ENCODE results near the gene SLC26A6. TPM values are rescaled to one million over a fixed set of nuclear protein-coding genes. Genes with fewer than 3 reads are reported as not detected.

SLC26A6 gene
- total and polyA plus RNA-seq, 8 donors: 14.0 to 34.9 (median 16.5) TPM

DNA sequence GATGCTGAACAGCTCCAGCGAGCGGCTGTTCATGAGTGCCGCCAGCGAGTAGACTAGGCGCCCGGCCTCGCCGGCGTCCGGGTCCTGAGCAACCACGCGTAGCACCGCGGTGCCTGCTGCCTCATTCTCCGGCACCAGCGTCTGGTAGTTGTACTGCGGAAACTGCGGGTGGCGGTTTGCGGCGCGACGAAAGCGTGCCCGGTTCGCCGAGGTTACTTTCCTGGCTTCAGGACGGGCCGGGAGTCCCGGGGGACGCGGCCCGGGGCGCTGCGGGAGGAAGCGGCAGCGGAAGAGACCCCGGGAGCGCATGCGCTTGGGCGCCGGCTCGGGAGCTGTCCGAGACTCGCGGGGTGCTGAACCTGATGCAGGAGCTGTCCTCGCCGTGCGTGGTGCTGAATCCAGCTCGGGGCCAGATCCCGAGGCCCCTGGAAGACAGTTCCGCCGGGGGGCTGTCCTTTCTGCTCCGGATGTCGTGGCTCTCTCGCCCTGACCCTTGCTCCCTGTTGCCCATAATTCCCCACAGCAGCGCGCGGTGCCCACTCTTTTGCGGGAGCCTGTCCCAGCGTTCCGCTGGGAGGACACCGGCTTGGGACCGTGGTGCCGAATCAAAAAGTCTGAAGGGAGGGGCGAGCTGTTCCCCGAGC lies 26.4 kb upstream of the SLC26A6 start:
- H3K4me3 ChIP-seq: peak overlapping the region; percentile 16 to 17
- peaks cover 15 to 38% of the 10 kb centered on the region in 2 donors for H3K4me1 ChIP-seq
- intact Hi-C loops (cut with DNase I): no loop called here
- ATAC-seq: peak; percentile 62
- H3K9me3 ChIP-seq: no peaks in the 10 kb centered on the region
- H3K36me3 ChIP-seq: no peaks in the 10 kb centered on the region
- TF ChIP-seq, protein P1, sequence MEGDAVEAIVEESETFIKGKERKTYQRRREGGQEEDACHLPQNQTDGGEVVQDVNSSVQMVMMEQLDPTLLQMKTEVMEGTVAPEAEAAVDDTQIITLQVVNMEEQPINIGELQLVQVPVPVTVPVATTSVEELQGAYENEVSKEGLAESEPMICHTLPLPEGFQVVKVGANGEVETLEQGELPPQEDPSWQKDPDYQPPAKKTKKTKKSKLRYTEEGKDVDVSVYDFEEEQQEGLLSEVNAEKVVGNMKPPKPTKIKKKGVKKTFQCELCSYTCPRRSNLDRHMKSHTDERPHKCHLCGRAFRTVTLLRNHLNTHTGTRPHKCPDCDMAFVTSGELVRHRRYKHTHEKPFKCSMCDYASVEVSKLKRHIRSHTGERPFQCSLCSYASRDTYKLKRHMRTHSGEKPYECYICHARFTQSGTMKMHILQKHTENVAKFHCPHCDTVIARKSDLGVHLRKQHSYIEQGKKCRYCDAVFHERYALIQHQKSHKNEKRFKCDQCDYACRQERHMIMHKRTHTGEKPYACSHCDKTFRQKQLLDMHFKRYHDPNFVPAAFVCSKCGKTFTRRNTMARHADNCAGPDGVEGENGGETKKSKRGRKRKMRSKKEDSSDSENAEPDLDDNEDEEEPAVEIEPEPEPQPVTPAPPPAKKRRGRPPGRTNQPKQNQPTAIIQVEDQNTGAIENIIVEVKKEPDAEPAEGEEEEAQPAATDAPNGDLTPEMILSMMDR (IDR thresholded peaks at IDR 0.05): no peak
- no peak overlapping the region for H3K27ac ChIP-seq
- H3K27me3 ChIP-seq: peaks cover 17 to 49% of the 10 kb centered on the region in 2 donors
- DNase-seq: peak; percentile 67 to 89 (median 68)

DNA sequence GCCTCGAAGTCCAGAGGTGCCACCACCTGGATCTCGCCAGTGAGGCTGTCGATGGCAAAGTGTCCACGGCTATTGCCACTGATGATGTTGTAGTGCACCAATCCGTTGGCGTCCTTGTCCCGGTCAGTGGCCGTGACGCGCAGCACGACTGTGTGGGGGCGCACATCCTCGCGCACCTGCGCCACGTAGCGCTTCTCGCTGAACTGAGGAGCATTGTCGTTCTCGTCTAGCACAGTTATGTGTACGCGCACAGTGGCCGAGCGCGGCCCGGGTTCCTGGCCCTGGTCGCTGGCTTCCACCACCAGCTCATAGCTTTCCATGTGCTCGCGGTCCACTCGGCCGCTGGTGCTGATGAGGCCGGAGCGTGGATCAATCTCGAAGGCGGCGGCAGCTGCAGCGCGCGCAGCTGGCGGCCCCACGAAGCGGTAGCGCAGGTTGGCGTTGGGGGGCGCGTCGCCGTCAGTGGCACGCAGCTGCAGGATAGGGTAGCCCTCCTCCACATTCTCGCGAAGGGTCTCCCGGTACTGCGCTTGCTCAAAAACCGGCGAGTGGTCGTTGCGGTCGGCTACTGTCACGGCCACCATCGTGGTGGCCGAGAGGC lies 25.6 kb upstream of the SLC26A6 start:
- Histone ChIP-seq H3K4me3 (peak overlapping the region in 1 of 2 donors; percentile 16), H3K4me1 (peaks cover 16 to 45% of the 10 kb centered on the region in 2 donors), H3K36me3 (no peaks in the 10 kb centered on the region), H3K9me3 (no peaks in the 10 kb centered on the region), H3K27ac (no peak overlapping the region), H3K27me3 (peaks cover 17 to 53% of the 10 kb centered on the region in 2 donors)
- TF ChIP-seq, protein P1 (IDR thresholded peaks at IDR 0.05): no peak
- no peak for DNase-seq
- no peak for ATAC-seq
- intact Hi-C loops (cut with DNase I): no loop called here

DNA sequence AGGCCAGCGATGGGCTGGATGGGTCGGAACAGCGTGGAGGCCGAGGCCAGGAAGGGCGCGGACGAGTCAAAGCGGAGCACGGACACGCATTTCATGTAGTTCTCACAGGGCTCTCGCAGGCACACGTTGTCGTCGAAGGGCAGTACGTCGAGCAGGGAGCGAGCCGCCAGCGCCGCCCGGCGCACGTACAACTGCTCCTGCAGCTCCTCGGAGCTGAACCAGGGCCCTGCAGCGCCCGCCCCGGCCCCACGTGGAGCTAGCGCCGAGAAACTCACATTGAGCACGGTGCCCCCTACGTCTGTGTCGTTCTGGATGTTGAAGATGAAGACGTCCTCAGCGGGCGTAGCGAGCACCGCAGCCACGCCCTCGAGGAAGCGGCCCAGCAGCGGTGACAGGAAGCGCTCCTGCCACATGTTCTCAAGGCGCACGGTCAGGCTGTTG lies 21.6 kb upstream of the SLC26A6 start:
- H3K27me3 ChIP-seq: peaks cover 1 to 30% of the 10 kb centered on the region in 2 donors
- H3K27ac ChIP-seq: peak overlapping the region; percentile 63 to 76
- no peak for DNase-seq
- ATAC-seq: no peak
- no peaks in the 10 kb centered on the region for H3K9me3 ChIP-seq
- peaks cover 11 to 30% of the 10 kb centered on the region in 2 donors for H3K4me1 ChIP-seq
- H3K4me3 ChIP-seq: peak overlapping the region; percentile 50 to 67
- TF ChIP-seq, protein P1 (IDR thresholded peaks at IDR 0.05): no peak
- intact Hi-C loops (cut with DNase I): no loop called here
- H3K36me3 ChIP-seq: no peaks in the 10 kb centered on the region

DNA sequence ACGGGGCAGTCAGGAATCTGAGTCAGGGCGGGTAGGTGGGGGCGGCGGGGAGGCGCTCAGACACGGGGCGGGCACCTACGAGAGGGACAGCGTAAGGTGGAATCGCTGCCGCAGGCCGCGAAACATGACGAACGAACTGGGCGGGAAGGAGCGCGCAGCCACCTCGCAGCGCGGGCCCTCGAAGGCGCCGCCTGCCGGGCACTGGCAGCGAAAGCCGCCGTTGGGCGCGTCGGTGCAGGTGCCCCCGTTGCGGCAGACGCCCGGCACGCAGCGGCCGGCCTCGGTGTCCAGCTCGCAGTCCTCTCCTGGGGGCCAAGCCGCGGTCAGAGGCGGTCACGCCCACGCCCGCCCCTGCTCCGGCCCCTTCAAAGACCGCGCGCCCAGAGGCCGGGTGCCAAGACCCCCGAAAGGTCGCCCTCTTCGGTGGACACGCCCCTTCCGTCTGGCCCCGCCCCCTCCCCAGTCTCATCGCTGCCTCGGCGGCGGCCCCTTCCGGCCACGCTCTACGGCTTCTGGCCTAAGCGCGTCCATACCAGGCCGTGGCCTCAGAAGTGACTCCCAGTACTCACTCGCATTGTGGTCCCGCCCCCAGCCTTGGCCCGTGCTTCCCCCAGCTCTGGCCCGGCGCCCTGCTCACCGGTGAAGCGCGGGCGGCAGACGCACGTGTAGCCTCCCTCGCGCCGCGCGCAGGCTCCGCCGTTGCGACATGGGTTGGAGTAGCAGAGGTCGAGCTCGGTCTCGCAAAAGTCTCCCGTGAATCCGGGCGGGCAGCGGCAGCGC lies 21.0 kb upstream of the SLC26A6 start:
- no peaks in the 10 kb centered on the region for H3K36me3 ChIP-seq
- peak overlapping the region; percentile 63 to 76 for H3K27ac ChIP-seq
- H3K4me3 ChIP-seq: peak overlapping the region; percentile 50 to 67
- DNase-seq (peak; percentile 47 to 94 (median 82)), ATAC-seq (peak; percentile 97)
- H3K9me3 ChIP-seq: no peaks in the 10 kb centered on the region
- H3K4me1 ChIP-seq: peaks cover 5 to 24% of the 10 kb centered on the region in 2 donors
- TF ChIP-seq, protein P1 (IDR thresholded peaks at IDR 0.05): peak; percentile 62 to 80
- H3K27me3 ChIP-seq: peaks cover 0 to 24% of the 10 kb centered on the region in 2 donors
- intact Hi-C loops (cut with DNase I): no loop called here

DNA sequence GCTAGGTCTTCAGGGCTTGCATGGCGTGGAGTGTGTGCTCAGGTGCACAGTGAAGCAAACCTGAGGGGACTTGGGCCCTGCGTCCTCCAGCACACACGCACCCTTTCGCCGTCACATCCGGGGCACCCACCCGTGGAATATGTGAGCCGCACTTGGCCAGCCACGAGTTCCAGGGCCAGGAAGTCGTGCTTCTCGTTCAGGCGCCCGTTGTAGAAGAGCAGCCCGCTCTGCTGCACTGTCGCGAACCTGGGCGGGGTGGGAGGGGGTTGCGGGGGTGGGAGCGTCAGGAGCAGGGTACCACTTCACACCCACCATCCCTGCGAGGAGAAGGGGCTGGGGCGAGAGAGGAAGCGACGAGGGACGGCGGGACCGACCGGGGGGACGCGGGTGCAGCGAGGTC lies 20.3 kb upstream of the SLC26A6 start:
- H3K4me3 ChIP-seq: peak overlapping the region; percentile 50 to 67
- peaks cover 0 to 17% of the 10 kb centered on the region in 2 donors for H3K27me3 ChIP-seq
- peak overlapping the region in 1 of 2 donors; percentile 76 for H3K27ac ChIP-seq
- TF ChIP-seq, protein P1 (IDR thresholded peaks at IDR 0.05): no peak
- DNase-seq: peak in 1 of 4 donors; percentile 72
- H3K4me1 ChIP-seq: peaks cover 4 to 22% of the 10 kb centered on the region in 2 donors
- peak; percentile 8 for ATAC-seq
- intact Hi-C loops (cut with DNase I): no loop called here
- H3K9me3 ChIP-seq: no peaks in the 10 kb centered on the region
- no peaks in the 10 kb centered on the region for H3K36me3 ChIP-seq
